Muscle layer of duodenum (tissue), 2 donors: ENCODE data around the gene SH3PXD2A.

ENCODE experiments used
- H3K27ac ChIP-seq: one replicate; pipeline ENCODE4 v1.7.0; 2013; ENCODE audit warnings: mild to moderate bottlenecking, low read length
- H3K27me3 ChIP-seq: one replicate; pipeline ENCODE4 v1.7.0; 2013; ENCODE audit warnings: low read depth, mild to moderate bottlenecking, control low read depth, low read length
- H3K36me3 ChIP-seq, 2 donors: one replicate each; pipeline ENCODE4 v1.7.0; 2013; ENCODE audit warnings: low read length in 2 of 2, control low read depth in 1 of 2, mild to moderate bottlenecking in 1 of 2; ENCODE audit not compliant: insufficient read depth in 2 of 2, control insufficient read depth in 1 of 2
- H3K4me1 ChIP-seq, 2 donors: one replicate each; pipeline ENCODE4 v1.7.0; 2013; ENCODE audit warnings: low read length in 2 of 2, mild to moderate bottlenecking in 2 of 2, control low read depth in 1 of 2, moderate library complexity in 1 of 2; ENCODE audit not compliant: insufficient read depth in 2 of 2, control insufficient read depth in 1 of 2
- H3K4me3 ChIP-seq, 2 donors: one replicate each; pipeline ENCODE4 v1.7.0; 2013; ENCODE audit warnings: low read length in 2 of 2, low read depth in 1 of 2, mild to moderate bottlenecking in 1 of 2
- H3K9me3 ChIP-seq, 2 donors: one replicate each; pipeline ENCODE4 v1.7.0; 2013; ENCODE audit warnings: low read length in 2 of 2, control low read depth in 1 of 2, mild to moderate bottlenecking in 1 of 2; ENCODE audit not compliant: control insufficient read depth in 1 of 2
- donor health status: healthy.

Gene SH3PXD2A

GRCh38 chr10:103703941-103704919 is 151.1 kb downstream of the SH3PXD2A start:
- H3K36me3 ChIP-seq: no peaks in the 10 kb centered on the region
- no peaks in the 10 kb centered on the region for H3K4me1 ChIP-seq

GRCh38 chr10:103701380-103702222 is 153.8 kb downstream of the SH3PXD2A start:
- no peak overlapping the region for H3K27ac ChIP-seq
- H3K9me3 ChIP-seq: no peaks in the 10 kb centered on the region
- no peak overlapping the region for H3K4me3 ChIP-seq
- H3K36me3 ChIP-seq: no peaks in the 10 kb centered on the region
- no peaks in the 10 kb centered on the region for H3K27me3 ChIP-seq
- peaks cover under 1 to 15% of the 10 kb centered on the region in 2 donors for H3K4me1 ChIP-seq

More at GRCh38 chr10:103703941-103704919, 151.1 kb downstream of the SH3PXD2A start:
- Histone ChIP-seq H3K27ac (no peak overlapping the region), H3K4me3 (no peak overlapping the region), H3K27me3 (no peaks in the 10 kb centered on the region), H3K9me3 (no peaks in the 10 kb centered on the region)

GRCh38 chr10:103700436-103700715 is 155.0 kb downstream of the SH3PXD2A start:
- Histone ChIP-seq H3K4me3 (no peak overlapping the region), H3K4me1 (peaks cover 11 to 23% of the 10 kb centered on the region in 2 donors), H3K9me3 (no peaks in the 10 kb centered on the region), H3K27me3 (no peaks in the 10 kb centered on the region), H3K36me3 (no peaks in the 10 kb centered on the region), H3K27ac (no peak overlapping the region)

- Histone ChIP-seq H3K36me3 (no peaks in the 10 kb centered on the region), H3K4me3 (no peak overlapping the region), H3K27ac (no peak overlapping the region), H3K27me3 (no peaks in the 10 kb centered on the region), H3K4me1 (peaks cover 11 to 26% of the 10 kb centered on the region in 2 donors), H3K9me3 (no peaks in the 10 kb centered on the region)
Observed at GRCh38 chr10:103699611-103700435, 155.6 kb downstream of the SH3PXD2A start.

- Histone ChIP-seq H3K27me3 (no peaks in the 10 kb centered on the region), H3K9me3 (no peaks in the 10 kb centered on the region), H3K4me1 (peaks cover 18 to 33% of the 10 kb centered on the region in 2 donors), H3K36me3 (no peaks in the 10 kb centered on the region), H3K27ac (no peak overlapping the region), H3K4me3 (no peak overlapping the region)
Observed at GRCh38 chr10:103698266-103698665, 157.1 kb downstream of the SH3PXD2A start.

- no peaks in the 10 kb centered on the region for H3K27me3 ChIP-seq
- H3K4me1 ChIP-seq: peaks cover 18 to 34% of the 10 kb centered on the region in 2 donors
- H3K27ac ChIP-seq: no peak overlapping the region
- no peaks in the 10 kb centered on the region for H3K9me3 ChIP-seq
- H3K4me3 ChIP-seq: no peak overlapping the region
- no peaks in the 10 kb centered on the region for H3K36me3 ChIP-seq
Observed at GRCh38 chr10:103697787-103698186, 157.6 kb downstream of the SH3PXD2A start.

GRCh38 chr10:103696411-103697145 is 158.8 kb downstream of the SH3PXD2A start:
- H3K27ac ChIP-seq: peak overlapping the region; percentile 69
- H3K4me3 ChIP-seq: no peak overlapping the region

GRCh38 chr10:103696094-103696410 is 159.3 kb downstream of the SH3PXD2A start:
- no peaks in the 10 kb centered on the region for H3K36me3 ChIP-seq
- peaks cover 18 to 41% of the 10 kb centered on the region in 2 donors for H3K4me1 ChIP-seq
- H3K4me3 ChIP-seq: no peak overlapping the region
- H3K9me3 ChIP-seq: no peaks in the 10 kb centered on the region
- peak overlapping the region; percentile 69 for H3K27ac ChIP-seq
- no peaks in the 10 kb centered on the region for H3K27me3 ChIP-seq

More at GRCh38 chr10:103696411-103697145, 158.8 kb downstream of the SH3PXD2A start:
- H3K4me1 ChIP-seq: peaks cover 18 to 39% of the 10 kb centered on the region in 2 donors
- H3K36me3 ChIP-seq: no peaks in the 10 kb centered on the region
- no peaks in the 10 kb centered on the region for H3K27me3 ChIP-seq
- H3K9me3 ChIP-seq: no peaks in the 10 kb centered on the region

- H3K27ac ChIP-seq: peak overlapping the region; percentile 69
- H3K4me3 ChIP-seq: no peak overlapping the region
- H3K27me3 ChIP-seq: no peaks in the 10 kb centered on the region
- no peaks in the 10 kb centered on the region for H3K36me3 ChIP-seq
- H3K9me3 ChIP-seq: no peaks in the 10 kb centered on the region
- H3K4me1 ChIP-seq: peaks cover 18 to 45% of the 10 kb centered on the region in 2 donors
Observed at GRCh38 chr10:103695584-103696005, 159.8 kb downstream of the SH3PXD2A start.

GRCh38 chr10:103693812-103694205 is 161.6 kb downstream of the SH3PXD2A start:
- Histone ChIP-seq H3K9me3 (no peaks in the 10 kb centered on the region), H3K4me1 (peaks cover 18 to 45% of the 10 kb centered on the region in 2 donors), H3K27me3 (no peaks in the 10 kb centered on the region), H3K4me3 (peak overlapping the region; percentile 42 to 46), H3K27ac (no peak overlapping the region), H3K36me3 (no peaks in the 10 kb centered on the region)
